Neural cell (in vitro differentiated cells): ENCODE results near the gene ZIC4.

ENCODE experiments used
- CTCF ChIP-seq: fragments of 450-650 bp; IDR thresholded peaks from 2 replicates; pipeline ENCODE4 v1.5.1; 2014; ENCODE audit warnings: antibody characterized with exemption, mild to moderate bottlenecking, moderate library complexity; ENCODE audit not compliant: poor library complexity, severe bottlenecking
- EP300 ChIP-seq: fragments of 450-650 bp; conservative IDR thresholded peaks from 2 replicates; pipeline ENCODE4 v1.6.1; 2014; ENCODE audit warnings: antibody characterized with exemption, mild to moderate bottlenecking, moderate library complexity; ENCODE audit not compliant: poor library complexity, severe bottlenecking
- EZH2 ChIP-seq: fragments of 200-600, 300-800 bp; shearing (Covaris generic), sonication (generic); IDR thresholded peaks from 2 replicates; pipeline ENCODE4 v1.6.1; 2014; ENCODE audit warnings: antibody characterized with exemption, low read length, borderline replicate concordance, mild to moderate bottlenecking; ENCODE audit not compliant: insufficient read depth, poor library complexity, severe bottlenecking
- POLR2AphosphoS5 ChIP-seq: IDR thresholded peaks from 2 replicates; pipeline ENCODE4 v1.6.1; 2012
- RAD21 ChIP-seq: fragments of 450-650 bp; conservative IDR thresholded peaks from 2 replicates; pipeline ENCODE4 v1.6.1; 2014; ENCODE audit warnings: antibody characterized with exemption, mild to moderate bottlenecking, moderate library complexity
- SMC3 ChIP-seq: fragments of 450-650 bp; conservative IDR thresholded peaks from 2 replicates; pipeline ENCODE4 v1.6.1; 2014; ENCODE audit warnings: antibody characterized with exemption, mild to moderate bottlenecking, moderate library complexity; ENCODE audit not compliant: poor library complexity
- TF ChIP-seq, protein P1 (sequence below): IDR thresholded peaks from 2 replicates; pipeline ENCODE4 v1.6.1; 2012; ENCODE audit warnings: borderline replicate concordance

DNA sequence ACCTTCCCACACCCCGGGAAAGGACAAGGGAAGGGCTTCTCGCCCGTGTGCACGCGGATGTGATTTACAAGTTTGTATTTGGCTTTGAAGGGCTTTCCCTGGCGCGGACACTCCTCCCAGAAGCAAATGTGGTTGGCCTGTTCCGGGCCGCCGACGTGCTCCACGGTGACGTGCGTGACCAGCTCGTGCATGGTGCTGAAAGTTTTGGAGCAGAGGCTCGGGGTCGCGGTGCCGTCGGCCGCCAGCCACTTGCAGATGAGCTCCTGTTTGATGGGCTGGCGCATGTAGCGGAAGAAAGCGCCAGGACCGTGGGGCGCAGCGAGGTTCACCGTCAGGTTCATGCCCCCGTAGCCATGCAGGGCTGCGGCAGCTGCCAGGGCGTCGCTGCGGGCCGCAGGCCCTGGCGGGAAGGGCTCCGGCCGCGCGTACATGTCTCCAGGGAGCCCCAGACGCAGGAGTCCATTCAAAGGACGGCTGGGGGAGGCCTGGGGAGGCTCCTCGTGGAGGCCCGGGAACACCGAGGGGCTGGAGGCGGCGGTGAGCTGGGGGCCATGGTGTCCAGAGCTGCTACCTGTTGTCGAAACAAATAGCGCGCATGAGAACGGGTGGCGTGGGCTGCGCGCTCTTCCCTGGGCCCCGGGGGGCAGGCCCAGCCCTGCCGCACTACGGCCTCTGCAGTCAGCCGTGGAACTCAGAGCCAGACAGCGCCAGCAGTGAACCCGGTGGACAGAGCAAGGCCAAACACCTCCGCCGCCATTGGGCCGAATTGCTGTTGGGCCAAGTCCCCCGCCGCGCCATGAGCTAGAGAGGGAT lies 10.2 kb downstream of the ZIC4 start:
- TF ChIP-seq CTCF (no peak), EZH2 (no peak), EP300 (no peak), POLR2AphosphoS5 (peak; percentile 31), SMC3 (no peak), RAD21 (no peak)
- TF ChIP-seq, protein P1, sequence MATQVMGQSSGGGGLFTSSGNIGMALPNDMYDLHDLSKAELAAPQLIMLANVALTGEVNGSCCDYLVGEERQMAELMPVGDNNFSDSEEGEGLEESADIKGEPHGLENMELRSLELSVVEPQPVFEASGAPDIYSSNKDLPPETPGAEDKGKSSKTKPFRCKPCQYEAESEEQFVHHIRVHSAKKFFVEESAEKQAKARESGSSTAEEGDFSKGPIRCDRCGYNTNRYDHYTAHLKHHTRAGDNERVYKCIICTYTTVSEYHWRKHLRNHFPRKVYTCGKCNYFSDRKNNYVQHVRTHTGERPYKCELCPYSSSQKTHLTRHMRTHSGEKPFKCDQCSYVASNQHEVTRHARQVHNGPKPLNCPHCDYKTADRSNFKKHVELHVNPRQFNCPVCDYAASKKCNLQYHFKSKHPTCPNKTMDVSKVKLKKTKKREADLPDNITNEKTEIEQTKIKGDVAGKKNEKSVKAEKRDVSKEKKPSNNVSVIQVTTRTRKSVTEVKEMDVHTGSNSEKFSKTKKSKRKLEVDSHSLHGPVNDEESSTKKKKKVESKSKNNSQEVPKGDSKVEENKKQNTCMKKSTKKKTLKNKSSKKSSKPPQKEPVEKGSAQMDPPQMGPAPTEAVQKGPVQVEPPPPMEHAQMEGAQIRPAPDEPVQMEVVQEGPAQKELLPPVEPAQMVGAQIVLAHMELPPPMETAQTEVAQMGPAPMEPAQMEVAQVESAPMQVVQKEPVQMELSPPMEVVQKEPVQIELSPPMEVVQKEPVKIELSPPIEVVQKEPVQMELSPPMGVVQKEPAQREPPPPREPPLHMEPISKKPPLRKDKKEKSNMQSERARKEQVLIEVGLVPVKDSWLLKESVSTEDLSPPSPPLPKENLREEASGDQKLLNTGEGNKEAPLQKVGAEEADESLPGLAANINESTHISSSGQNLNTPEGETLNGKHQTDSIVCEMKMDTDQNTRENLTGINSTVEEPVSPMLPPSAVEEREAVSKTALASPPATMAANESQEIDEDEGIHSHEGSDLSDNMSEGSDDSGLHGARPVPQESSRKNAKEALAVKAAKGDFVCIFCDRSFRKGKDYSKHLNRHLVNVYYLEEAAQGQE: no peak
